ENCODE measurements around the gene TNFRSF11A. TPM values are rescaled to one million over a fixed set of nuclear protein-coding genes. Genes with fewer than 3 reads are reported as not detected.

Gene TNFRSF11A
- total RNA-seq, 1 experiment from 2014 or later = 0.16 TPM

- ChIA-PET CTCF (no interaction called here), POLR2A (no interaction called here)
- H3K27me3 Mint-ChIP-seq (ENCODE audit: insufficient read depth, unreplicated experiment) = no peaks in the 10 kb centered on the region
- Histone ChIP-seq H3K27me3 (replicated peaks; ENCODE audit: control insufficient read depth, insufficient read depth, low read length) (no peaks in the 10 kb centered on the region), H3K4me3 (ENCODE audit: low read depth, low read length) (no peak overlapping the region), H3K4me1 (no peaks in the 10 kb centered on the region), H3K9me3 (no peaks in the 10 kb centered on the region), H3K36me3 (ENCODE audit: control insufficient read depth, insufficient read depth, low read length) (no peaks in the 10 kb centered on the region)
- H3K27ac Mint-ChIP-seq (ENCODE audit: unreplicated experiment) = no peak overlapping the region
- no peaks in the 10 kb centered on the region for H3K9me3 Mint-ChIP-seq (ENCODE audit: unreplicated experiment)
- no peak for DNase-seq
- TF ChIP-seq CTCF (IDR thresholded peaks at IDR 0.05; ENCODE audit: insufficient read depth in 1 of 2, low read depth in 1 of 2, low read length in 1 of 2, severe bottlenecking in 1 of 2, unreplicated experiment in 1 of 2) = no peak
- no TSS peak for BruUV-seq (replicated peaks)
- no peaks in the 10 kb centered on the region for H3K4me1 Mint-ChIP-seq (ENCODE audit: low read depth, unreplicated experiment)
- peaks cover 13% of the 10 kb centered on the region for H3K36me3 Mint-ChIP-seq (ENCODE audit: insufficient read depth, unreplicated experiment)
- intact Hi-C loops (cut with micrococcal nuclease; ENCODE audit: unreplicated experiment) = no loop called here
- no peak overlapping the region for H3K4me3 Mint-ChIP-seq (ENCODE audit: unreplicated experiment)
Observed at GRCh38 chr18:62294073-62294472, 31.0 kb upstream of the TNFRSF11A start.

GRCh38 chr18:62300359-62300963 is 24.6 kb upstream of the TNFRSF11A start:
- H3K27me3 ChIP-seq (replicated peaks; ENCODE audit: control insufficient read depth, insufficient read depth, low read length) = no peaks in the 10 kb centered on the region
- CTCF ChIA-PET = no interaction called here
- no peak overlapping the region for H3K4me3 Mint-ChIP-seq (ENCODE audit: unreplicated experiment)
- H3K36me3 ChIP-seq (ENCODE audit: control insufficient read depth, insufficient read depth, low read length) = no peaks in the 10 kb centered on the region
- no peaks in the 10 kb centered on the region for H3K27me3 Mint-ChIP-seq (ENCODE audit: insufficient read depth, unreplicated experiment)
- intact Hi-C loops (cut with micrococcal nuclease; ENCODE audit: unreplicated experiment) = no loop called here
- H3K4me3 ChIP-seq (ENCODE audit: low read depth, low read length) = no peak overlapping the region
- peaks cover 39% of the 10 kb centered on the region for H3K36me3 Mint-ChIP-seq (ENCODE audit: insufficient read depth, unreplicated experiment)
- no peaks in the 10 kb centered on the region for H3K4me1 ChIP-seq
- no peaks in the 10 kb centered on the region for H3K4me1 Mint-ChIP-seq (ENCODE audit: low read depth, unreplicated experiment)
- no peaks in the 10 kb centered on the region for H3K9me3 Mint-ChIP-seq (ENCODE audit: unreplicated experiment)
- H3K9me3 ChIP-seq = no peaks in the 10 kb centered on the region
- DNase-seq = no peak
- no peak overlapping the region for H3K27ac Mint-ChIP-seq (ENCODE audit: unreplicated experiment)
- POLR2A ChIA-PET = no interaction called here
- no TSS peak for BruUV-seq (replicated peaks)
- TF ChIP-seq CTCF (IDR thresholded peaks at IDR 0.05; ENCODE audit: insufficient read depth in 1 of 2, low read depth in 1 of 2, low read length in 1 of 2, severe bottlenecking in 1 of 2, unreplicated experiment in 1 of 2) = no peak

GRCh38 chr18:62301322-62301721 is 23.8 kb upstream of the TNFRSF11A start:
- no peak for DNase-seq
- CTCF ChIA-PET = no interaction called here
- no TSS peak for BruUV-seq (replicated peaks)

More at GRCh38 chr18:62301322-62301721, 23.8 kb upstream of the TNFRSF11A start:
- Mint-ChIP-seq H3K27ac (ENCODE audit: unreplicated experiment) (no peak overlapping the region), H3K36me3 (ENCODE audit: insufficient read depth, unreplicated experiment) (peaks cover 39% of the 10 kb centered on the region), H3K4me1 (ENCODE audit: low read depth, unreplicated experiment) (no peaks in the 10 kb centered on the region), H3K9me3 (ENCODE audit: unreplicated experiment) (no peaks in the 10 kb centered on the region), H3K4me3 (ENCODE audit: unreplicated experiment) (no peak overlapping the region), H3K27me3 (ENCODE audit: insufficient read depth, unreplicated experiment) (no peaks in the 10 kb centered on the region)
- no peaks in the 10 kb centered on the region for H3K36me3 ChIP-seq (ENCODE audit: control insufficient read depth, insufficient read depth, low read length)
- POLR2A ChIA-PET = no interaction called here
- no peak overlapping the region for H3K4me3 ChIP-seq (ENCODE audit: low read depth, low read length)
- H3K4me1 ChIP-seq = no peaks in the 10 kb centered on the region
- H3K9me3 ChIP-seq = no peaks in the 10 kb centered on the region
- no peaks in the 10 kb centered on the region for H3K27me3 ChIP-seq (replicated peaks; ENCODE audit: control insufficient read depth, insufficient read depth, low read length)
- intact Hi-C loops (cut with micrococcal nuclease; ENCODE audit: unreplicated experiment) = no loop called here
- TF ChIP-seq CTCF (IDR thresholded peaks at IDR 0.05; ENCODE audit: insufficient read depth in 1 of 2, low read depth in 1 of 2, low read length in 1 of 2, severe bottlenecking in 1 of 2, unreplicated experiment in 1 of 2) = no peak
